Adrenal gland (tissue), 5 donors: ENCODE results near the gene CST7.

Experiments
- CTCF ChIP-seq, 6 experiments: fragments of 450-650 bp in 4 of 6; fragments of 200-600 bp in 2 of 6; sonication (generic) in 1 of 6; IDR thresholded peaks; 1 replicate in 5 of 6; 2 replicates in 1 of 6; pipeline versions ENCODE4 v1.5.1 to v1.8.0; 2016 to 2021; ENCODE audit warnings: antibody characterized with exemption in 6 of 6, mild to moderate bottlenecking in 2 of 6, moderate library complexity in 1 of 6
- POLR2A ChIP-seq, 2 donors: fragments of 450-650 bp; IDR thresholded peaks; one replicate each; pipeline ENCODE4 v1.6.1; 2017; ENCODE audit warnings: antibody characterized with exemption in 2 of 2, mild to moderate bottlenecking in 2 of 2, moderate library complexity in 1 of 2
- donor health status: DM: no; HTN: no; CAD: no.

GRCh38 chr20:24917797-24918578, 31.1 kb upstream of the CST7 start:
- TF ChIP-seq CTCF (IDR thresholded peaks at IDR 0.05), result peak; percentile 72 to 91 (median 82)
- TF ChIP-seq POLR2A (IDR thresholded peaks at IDR 0.05), result no peak
